ENCODE data around the gene C1QTNF8. TPM values are rescaled to one million over a fixed set of nuclear protein-coding genes. Genes with fewer than 3 reads are reported as not detected.

Gene C1QTNF8
- total RNA-seq, 1 donor from 2014 or later = not detected

DNA sequence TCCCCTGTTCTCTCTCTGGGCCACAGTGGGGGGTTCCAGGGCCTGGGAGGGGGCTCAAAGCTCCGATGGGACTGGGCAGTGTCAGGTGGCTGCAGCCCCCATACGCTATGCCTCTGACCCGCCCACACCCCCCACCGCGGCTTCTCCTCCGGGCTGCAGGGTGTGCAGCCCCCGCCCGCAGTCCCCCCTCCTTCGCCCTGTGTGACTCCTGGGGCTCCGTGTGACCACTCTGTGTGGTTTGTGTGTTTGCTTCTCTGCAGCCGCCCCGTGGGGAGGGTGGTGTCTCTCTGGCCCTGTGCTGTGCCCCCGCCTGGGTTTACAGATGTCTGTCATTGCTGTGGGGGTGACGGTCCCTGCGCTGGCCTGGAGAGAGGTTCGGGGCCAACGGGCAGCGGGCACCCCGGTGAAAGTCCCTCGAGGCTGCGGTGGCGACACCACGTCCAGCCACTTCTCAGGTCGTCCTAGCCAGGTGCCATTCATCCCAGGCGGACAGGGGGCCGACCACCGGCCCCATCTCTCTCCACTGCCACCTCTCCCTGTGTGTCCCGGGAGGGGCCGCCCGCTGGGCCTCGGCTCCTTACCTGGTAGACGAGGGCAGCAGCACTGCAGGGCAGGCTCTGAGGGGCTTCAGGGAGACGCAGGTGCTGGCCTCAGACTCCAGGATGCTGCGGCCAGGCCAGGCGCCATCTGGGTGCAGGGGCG, 18.0 kb downstream of the C1QTNF8 start:
- H3K27me3 Mint-ChIP-seq (ENCODE audit: low read depth, unreplicated experiment) = peaks cover 17% of the 10 kb centered on the region
- H3K4me1 Mint-ChIP-seq (ENCODE audit: low read depth, unreplicated experiment) = no peaks in the 10 kb centered on the region
- H3K36me3 Mint-ChIP-seq (ENCODE audit: low read depth, unreplicated experiment) = no peaks in the 10 kb centered on the region
- DNase-seq (ENCODE audit: low read depth) (no peak), FAIRE-seq (no peak)
- no peaks in the 10 kb centered on the region for H3K9me3 Mint-ChIP-seq (ENCODE audit: unreplicated experiment)
- Histone ChIP-seq H3K4me3 (ENCODE audit: insufficient read depth, low read depth, low read length) (no peak overlapping the region), H3K9me3 (ENCODE audit: insufficient read depth, low read depth, low read length) (no peaks in the 10 kb centered on the region), H3K4me1 (ENCODE audit: insufficient read depth, low read length) (peaks cover 7% of the 10 kb centered on the region), H2AFZ (ENCODE audit: low read depth, low read length) (no peak overlapping the region), H3K4me2 (ENCODE audit: low read length) (no peak overlapping the region), H3K36me3 (ENCODE audit: insufficient read depth, low read length) (no peaks in the 10 kb centered on the region), H3K9ac (ENCODE audit: low read length) (no peak overlapping the region), H4K20me1 (ENCODE audit: insufficient read depth, low read length) (no peaks in the 10 kb centered on the region), H3K79me2 (ENCODE audit: insufficient read depth, low read length) (no peaks in the 10 kb centered on the region), H3K27ac (ENCODE audit: low read depth, low read length) (no peak overlapping the region), H3K27me3 (ENCODE audit: insufficient read depth, low read length) (peaks cover 9% of the 10 kb centered on the region)
- TF ChIP-seq EZH2 (IDR thresholded peaks at IDR 0.05; ENCODE audit: insufficient read depth, low read length) = no peak
- TF ChIP-seq, protein P1, sequence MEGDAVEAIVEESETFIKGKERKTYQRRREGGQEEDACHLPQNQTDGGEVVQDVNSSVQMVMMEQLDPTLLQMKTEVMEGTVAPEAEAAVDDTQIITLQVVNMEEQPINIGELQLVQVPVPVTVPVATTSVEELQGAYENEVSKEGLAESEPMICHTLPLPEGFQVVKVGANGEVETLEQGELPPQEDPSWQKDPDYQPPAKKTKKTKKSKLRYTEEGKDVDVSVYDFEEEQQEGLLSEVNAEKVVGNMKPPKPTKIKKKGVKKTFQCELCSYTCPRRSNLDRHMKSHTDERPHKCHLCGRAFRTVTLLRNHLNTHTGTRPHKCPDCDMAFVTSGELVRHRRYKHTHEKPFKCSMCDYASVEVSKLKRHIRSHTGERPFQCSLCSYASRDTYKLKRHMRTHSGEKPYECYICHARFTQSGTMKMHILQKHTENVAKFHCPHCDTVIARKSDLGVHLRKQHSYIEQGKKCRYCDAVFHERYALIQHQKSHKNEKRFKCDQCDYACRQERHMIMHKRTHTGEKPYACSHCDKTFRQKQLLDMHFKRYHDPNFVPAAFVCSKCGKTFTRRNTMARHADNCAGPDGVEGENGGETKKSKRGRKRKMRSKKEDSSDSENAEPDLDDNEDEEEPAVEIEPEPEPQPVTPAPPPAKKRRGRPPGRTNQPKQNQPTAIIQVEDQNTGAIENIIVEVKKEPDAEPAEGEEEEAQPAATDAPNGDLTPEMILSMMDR (IDR thresholded peaks at IDR 0.05; ENCODE audit: insufficient read depth, low read depth, low read length) = no peak
- no peak overlapping the region for H3K4me3 Mint-ChIP-seq (ENCODE audit: unreplicated experiment)
- H3K27ac Mint-ChIP-seq (ENCODE audit: unreplicated experiment) = no peak overlapping the region

DNA sequence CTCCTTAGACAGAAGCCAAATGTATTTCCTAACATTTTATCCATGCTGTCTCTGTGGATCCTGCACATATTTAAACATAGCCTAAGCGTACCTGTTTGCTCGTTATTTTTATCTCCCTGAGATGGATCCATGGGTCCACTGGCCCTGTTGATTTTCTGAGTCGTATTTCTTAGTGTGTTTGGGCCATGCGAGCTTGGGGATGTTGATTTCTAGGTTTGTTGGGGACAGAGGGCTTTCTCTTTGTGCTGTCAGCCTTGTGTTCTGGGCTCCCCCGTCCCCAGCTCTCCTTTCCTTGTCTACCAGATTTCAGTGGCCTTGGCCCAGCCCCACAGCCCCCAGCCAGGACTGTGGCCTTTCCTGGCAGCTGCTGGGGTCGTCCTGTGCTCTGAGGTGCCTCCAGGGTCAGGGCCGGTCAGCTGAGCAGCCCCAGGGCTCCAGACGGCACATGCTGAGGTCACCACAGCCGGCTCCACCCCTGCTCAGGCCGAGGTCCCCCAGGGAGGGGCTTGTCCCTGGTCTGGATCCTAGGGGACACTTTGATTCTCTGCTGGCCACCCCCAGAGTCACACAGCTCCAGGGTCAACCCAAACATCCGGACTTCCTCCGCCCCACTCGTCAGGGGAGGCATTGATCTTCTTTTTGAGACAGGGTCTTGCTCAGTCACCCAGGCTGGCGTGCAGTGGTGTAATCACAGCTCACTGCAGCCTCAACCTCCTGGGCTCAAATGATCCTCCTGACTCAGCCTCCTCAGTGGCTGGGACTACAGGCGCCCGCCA, 19.1 kb downstream of the C1QTNF8 start:
- H3K4me2 ChIP-seq (ENCODE audit: low read length) = no peak overlapping the region
- H3K36me3 ChIP-seq (ENCODE audit: insufficient read depth, low read length) = no peaks in the 10 kb centered on the region
- no peak overlapping the region for H3K4me3 ChIP-seq (ENCODE audit: insufficient read depth, low read depth, low read length)
- Mint-ChIP-seq H3K4me1 (ENCODE audit: low read depth, unreplicated experiment) (no peaks in the 10 kb centered on the region), H3K27ac (ENCODE audit: unreplicated experiment) (no peak overlapping the region), H3K27me3 (ENCODE audit: low read depth, unreplicated experiment) (peaks cover 17% of the 10 kb centered on the region), H3K9me3 (ENCODE audit: unreplicated experiment) (no peaks in the 10 kb centered on the region), H3K4me3 (ENCODE audit: unreplicated experiment) (no peak overlapping the region), H3K36me3 (ENCODE audit: low read depth, unreplicated experiment) (no peaks in the 10 kb centered on the region)
- no peaks in the 10 kb centered on the region for H3K79me2 ChIP-seq (ENCODE audit: insufficient read depth, low read length)
- H4K20me1 ChIP-seq (ENCODE audit: insufficient read depth, low read length) = no peaks in the 10 kb centered on the region
- H3K27ac ChIP-seq (ENCODE audit: low read depth, low read length) = no peak overlapping the region
- no peak for FAIRE-seq
- no peak overlapping the region for H3K9ac ChIP-seq (ENCODE audit: low read length)
- peaks cover 5% of the 10 kb centered on the region for H3K4me1 ChIP-seq (ENCODE audit: insufficient read depth, low read length)
- TF ChIP-seq, protein P1 (IDR thresholded peaks at IDR 0.05; ENCODE audit: insufficient read depth, low read depth, low read length) = no peak
- TF ChIP-seq EZH2 (IDR thresholded peaks at IDR 0.05; ENCODE audit: insufficient read depth, low read length) = no peak
- H3K9me3 ChIP-seq (ENCODE audit: insufficient read depth, low read depth, low read length) = no peaks in the 10 kb centered on the region
- peaks cover 13% of the 10 kb centered on the region for H3K27me3 ChIP-seq (ENCODE audit: insufficient read depth, low read length)
- DNase-seq (ENCODE audit: low read depth) = no peak
- H2AFZ ChIP-seq (ENCODE audit: low read depth, low read length) = no peak overlapping the region

All from astrocyte (in vitro differentiated cells and primary cell).